Effector memory CD4-positive, alpha-beta T cell (primary cell): Measurements from ENCODE around the gene GATA1.
"Not testable (repeated sequence)": the region's sequence is repeated elsewhere in the genome, so short reads cannot be mapped to it uniquely, and the experiment has no call there.

Source experiments
- DNase-seq, 3 donors: peaks; one replicate each; pipeline ENCODE4 v3.0.0-alpha.2; 2020
- H3K27ac ChIP-seq: 2 replicates; pipeline ENCODE4 v1.7.0; 2013; ENCODE audit warnings: mild to moderate bottlenecking, low read length, moderate library complexity; ENCODE audit not compliant: insufficient read depth, poor library complexity, severe bottlenecking
- H3K27me3 ChIP-seq: replicated peaks from 2 replicates; pipeline ENCODE4 v1.7.0; 2013; ENCODE audit warnings: mild to moderate bottlenecking, low read length; ENCODE audit not compliant: insufficient read depth, control insufficient read depth, poor library complexity, severe bottlenecking
- H3K36me3 ChIP-seq: 2 replicates; pipeline ENCODE4 v1.7.0; 2013; ENCODE audit warnings: mild to moderate bottlenecking, low read length, moderate library complexity; ENCODE audit not compliant: control insufficient read depth, insufficient read depth
- H3K4me1 ChIP-seq: 2 replicates; pipeline ENCODE4 v1.7.0; 2013; ENCODE audit warnings: low read length, mild to moderate bottlenecking; ENCODE audit not compliant: control insufficient read depth, insufficient read depth, poor library complexity, severe bottlenecking
- H3K4me3 ChIP-seq: 2 replicates; pipeline ENCODE4 v1.7.0; 2013; ENCODE audit warnings: low read length, low read depth, mild to moderate bottlenecking; ENCODE audit not compliant: insufficient read depth, poor library complexity, severe bottlenecking
- H3K9me3 ChIP-seq: 2 replicates; pipeline ENCODE4 v1.7.0; 2013; ENCODE audit warnings: mild to moderate bottlenecking, low read length, moderate library complexity; ENCODE audit not compliant: control insufficient read depth

Gene GATA1

DNA sequence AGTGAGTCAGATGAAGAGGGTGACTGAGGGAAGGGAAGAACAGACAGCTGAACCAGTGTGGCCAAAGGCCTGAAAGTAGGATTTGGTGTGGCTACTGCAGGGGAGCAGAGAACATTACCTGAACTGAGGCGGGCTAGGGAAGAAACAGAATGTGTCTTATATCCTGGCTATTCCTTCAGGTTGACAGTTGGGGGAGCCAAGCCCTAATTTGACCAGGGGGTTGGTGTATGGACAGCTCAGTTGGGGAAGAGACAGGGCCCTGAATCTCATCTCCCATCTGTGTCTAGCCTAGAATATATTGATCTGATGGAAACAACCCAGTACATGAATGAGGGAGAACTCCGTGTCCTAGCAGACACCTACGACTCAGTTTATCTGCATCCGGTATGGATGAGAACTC, 19.7 kb downstream of the GATA1 start:
- no peaks in the 10 kb centered on the region for H3K9me3 ChIP-seq
- no peaks in the 10 kb centered on the region for H3K27me3 ChIP-seq
- no peaks in the 10 kb centered on the region for H3K36me3 ChIP-seq
- no peaks in the 10 kb centered on the region for H3K4me1 ChIP-seq
- H3K27ac ChIP-seq, result no peak overlapping the region
- H3K4me3 ChIP-seq, result no peak overlapping the region
- no peak for DNase-seq

DNA sequence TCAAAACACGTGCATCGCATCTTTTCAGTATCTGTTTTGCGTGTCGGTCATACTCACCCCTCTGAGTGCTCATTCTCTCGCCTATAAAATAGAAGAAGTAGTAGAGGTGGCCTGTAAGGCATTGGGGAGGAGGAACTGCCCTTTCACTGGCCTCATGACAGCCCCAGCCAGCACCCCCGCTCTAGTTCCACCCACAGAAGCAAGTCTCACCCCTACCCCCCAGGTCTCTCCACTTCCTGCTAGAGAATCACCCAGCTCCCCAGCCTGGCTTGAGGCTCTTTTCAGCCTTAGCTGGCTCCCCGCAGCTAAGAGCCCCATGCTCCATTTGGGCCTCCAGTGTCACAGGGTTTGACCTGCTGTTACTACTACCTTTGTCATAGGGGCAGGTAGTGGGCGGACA, 27.3 kb downstream of the GATA1 start:
- no peak overlapping the region for H3K4me3 ChIP-seq
- H3K36me3 ChIP-seq, result no peaks in the 10 kb centered on the region
- no peaks in the 10 kb centered on the region for H3K9me3 ChIP-seq
- DNase-seq, result no peak
- no peaks in the 10 kb centered on the region for H3K4me1 ChIP-seq
- H3K27me3 ChIP-seq, result no peaks in the 10 kb centered on the region
- H3K27ac ChIP-seq, result no peak overlapping the region

DNA sequence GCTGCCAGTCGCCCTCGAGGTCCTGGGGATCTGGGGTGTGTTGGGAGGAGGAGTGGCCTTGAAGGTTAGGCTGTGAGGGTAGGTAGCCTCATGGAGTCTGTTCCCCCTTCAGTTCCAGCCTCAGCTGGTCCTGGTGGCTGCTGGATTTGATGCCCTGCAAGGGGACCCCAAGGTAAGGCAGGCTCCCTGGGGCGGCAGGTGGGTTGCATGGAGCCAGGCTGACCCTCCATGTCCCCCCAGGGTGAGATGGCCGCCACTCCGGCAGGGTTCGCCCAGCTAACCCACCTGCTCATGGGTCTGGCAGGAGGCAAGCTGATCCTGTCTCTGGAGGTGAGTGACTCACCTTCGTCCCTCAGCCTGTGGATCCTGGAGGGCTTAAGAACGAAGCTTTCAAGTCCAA, 28.3 kb downstream of the GATA1 start:
- H3K27ac ChIP-seq, result no peak overlapping the region
- H3K4me3 ChIP-seq, result no peak overlapping the region
- no peaks in the 10 kb centered on the region for H3K4me1 ChIP-seq
- DNase-seq, result no peak
- H3K9me3 ChIP-seq, result no peaks in the 10 kb centered on the region
- no peaks in the 10 kb centered on the region for H3K27me3 ChIP-seq
- no peaks in the 10 kb centered on the region for H3K36me3 ChIP-seq

DNA sequence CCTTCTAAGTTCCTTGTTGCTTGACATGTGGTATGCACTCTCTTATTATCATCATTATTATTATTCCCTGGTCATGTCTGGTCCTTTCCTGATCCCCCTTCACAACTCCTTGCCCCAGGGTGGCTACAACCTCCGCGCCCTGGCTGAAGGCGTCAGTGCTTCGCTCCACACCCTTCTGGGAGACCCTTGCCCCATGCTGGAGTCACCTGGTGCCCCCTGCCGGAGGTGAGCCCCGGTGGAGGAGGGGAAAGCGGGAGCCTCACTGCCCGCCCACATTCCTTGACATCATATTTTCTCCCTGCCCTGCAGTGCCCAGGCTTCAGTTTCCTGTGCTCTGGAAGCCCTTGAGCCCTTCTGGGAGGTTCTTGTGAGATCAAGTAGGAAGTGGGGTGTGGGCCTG, 28.9 kb downstream of the GATA1 start:
- H3K4me3 ChIP-seq, result no peak overlapping the region

DNA sequence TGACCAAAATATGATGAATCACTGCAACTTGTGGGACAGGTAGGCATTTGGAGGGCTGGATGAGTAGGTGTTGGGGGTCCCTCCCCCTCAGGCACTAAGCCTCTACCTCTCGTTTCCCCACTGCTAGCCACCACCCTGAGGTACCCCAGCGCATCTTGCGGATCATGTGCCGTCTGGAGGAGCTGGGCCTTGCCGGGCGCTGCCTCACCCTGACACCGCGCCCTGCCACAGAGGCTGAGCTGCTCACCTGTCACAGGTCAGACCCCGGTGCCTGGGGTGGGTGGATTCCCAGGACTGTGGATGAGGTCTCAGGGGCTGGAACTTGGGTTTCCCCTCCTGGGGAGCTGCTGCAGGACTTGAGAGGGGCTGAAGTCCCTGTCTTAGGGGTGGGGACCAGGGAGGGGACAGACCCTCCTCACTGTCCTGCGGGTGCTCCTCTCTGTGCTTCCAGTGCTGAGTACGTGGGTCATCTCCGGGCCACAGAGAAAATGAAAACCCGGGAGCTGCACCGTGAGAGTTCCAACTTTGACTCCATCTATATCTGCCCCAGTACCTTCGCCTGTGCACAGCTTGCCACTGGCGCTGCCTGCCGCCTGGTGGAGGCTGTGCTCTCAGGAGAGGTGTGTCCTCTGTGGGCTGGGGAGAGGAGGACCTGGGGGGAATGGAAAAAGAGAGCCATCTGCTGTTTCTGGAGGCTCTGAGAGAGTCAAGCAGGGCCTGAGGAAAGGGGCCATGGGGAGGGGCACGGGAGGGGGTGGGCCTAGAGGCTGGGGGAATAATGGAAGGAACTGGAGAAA, 29.8 kb downstream of the GATA1 start:
- H3K27me3 ChIP-seq, result no peaks in the 10 kb centered on the region
- no peak for DNase-seq

More for the DNA sequence above, 28.9 kb downstream of the GATA1 start:
- H3K27me3 ChIP-seq, result no peaks in the 10 kb centered on the region
- H3K9me3 ChIP-seq, result no peaks in the 10 kb centered on the region
- H3K4me1 ChIP-seq, result no peaks in the 10 kb centered on the region
- H3K27ac ChIP-seq, result no peak overlapping the region
- no peak for DNase-seq
- H3K36me3 ChIP-seq, result no peaks in the 10 kb centered on the region

DNA sequence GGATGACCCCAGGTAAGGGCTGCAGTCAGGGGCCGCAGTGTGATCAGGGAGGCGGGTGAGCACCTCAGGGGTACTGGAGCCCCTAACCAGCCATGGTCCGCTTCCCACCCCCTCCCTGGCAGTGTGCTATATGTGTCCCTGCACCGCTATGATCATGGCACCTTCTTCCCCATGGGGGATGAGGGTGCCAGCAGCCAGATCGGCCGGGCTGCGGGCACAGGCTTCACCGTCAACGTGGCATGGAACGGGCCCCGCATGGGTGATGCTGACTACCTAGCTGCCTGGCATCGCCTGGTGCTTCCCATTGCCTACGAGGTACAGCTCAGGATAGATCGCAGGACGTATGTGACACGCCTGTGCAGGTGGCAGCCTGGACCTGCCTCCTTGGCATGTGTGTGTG, 31.7 kb downstream of the GATA1 start:
- Histone ChIP-seq H3K27ac (no peak overlapping the region), H3K36me3 (no peaks in the 10 kb centered on the region), H3K4me3 (no peak overlapping the region), H3K9me3 (no peaks in the 10 kb centered on the region), H3K27me3 (no peaks in the 10 kb centered on the region), H3K4me1 (no peaks in the 10 kb centered on the region)
- DNase-seq, result no peak

More for the DNA sequence above, 29.8 kb downstream of the GATA1 start:
- Histone ChIP-seq H3K4me3 (no peak overlapping the region), H3K4me1 (no peaks in the 10 kb centered on the region), H3K9me3 (no peaks in the 10 kb centered on the region), H3K36me3 (no peaks in the 10 kb centered on the region), H3K27ac (no peak overlapping the region)

DNA sequence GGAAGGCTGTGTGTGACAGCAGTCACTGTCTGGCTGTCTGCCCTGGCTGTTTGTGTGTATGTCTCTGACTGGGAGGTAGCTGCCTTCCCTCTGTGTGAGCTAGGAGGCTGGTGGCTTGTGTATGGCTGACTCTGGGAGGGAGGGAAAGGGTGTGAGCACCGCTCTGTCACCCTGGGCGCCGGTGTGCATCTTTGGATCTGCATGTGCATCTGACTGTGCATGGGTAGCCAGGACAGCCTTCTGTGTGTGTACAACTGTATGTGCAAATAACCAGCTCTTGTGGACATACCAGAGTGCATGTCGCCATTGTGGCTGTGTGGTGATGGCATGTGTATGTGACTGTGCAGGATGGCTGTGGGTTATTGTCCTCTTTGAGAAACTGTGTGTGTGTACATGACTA, 32.5 kb downstream of the GATA1 start:
- H3K4me1 ChIP-seq, result no peaks in the 10 kb centered on the region
- H3K27me3 ChIP-seq, result no peaks in the 10 kb centered on the region
- no peak overlapping the region for H3K4me3 ChIP-seq
- H3K27ac ChIP-seq, result no peak overlapping the region
- no peak for DNase-seq
- H3K9me3 ChIP-seq, result no peaks in the 10 kb centered on the region
- H3K36me3 ChIP-seq, result no peaks in the 10 kb centered on the region

DNA sequence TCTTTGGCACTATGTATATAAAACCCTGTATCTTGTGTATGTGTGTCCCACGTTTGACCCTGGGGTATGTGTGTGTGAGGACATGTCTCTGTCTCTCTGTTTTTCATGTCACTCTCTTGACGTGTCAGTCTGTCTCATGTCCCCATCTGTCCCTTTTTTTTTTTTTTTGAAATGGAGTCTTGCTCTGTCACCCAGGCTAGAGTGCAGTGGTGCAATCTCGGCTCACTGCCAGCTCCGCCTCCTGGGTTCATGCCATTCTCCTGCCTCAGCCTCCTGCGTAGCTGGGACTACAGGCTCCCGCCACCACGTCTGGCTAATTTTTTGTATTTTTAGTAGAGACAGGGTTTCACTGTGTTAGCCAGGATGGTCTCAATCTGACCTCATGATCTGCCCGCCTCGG, 33.0 kb downstream of the GATA1 start:
- H3K27me3 ChIP-seq, H3K4me3 ChIP-seq, H3K9me3 ChIP-seq, H3K27ac ChIP-seq, DNase-seq, H3K36me3 ChIP-seq, H3K4me1 ChIP-seq: not testable (repeated sequence)

DNA sequence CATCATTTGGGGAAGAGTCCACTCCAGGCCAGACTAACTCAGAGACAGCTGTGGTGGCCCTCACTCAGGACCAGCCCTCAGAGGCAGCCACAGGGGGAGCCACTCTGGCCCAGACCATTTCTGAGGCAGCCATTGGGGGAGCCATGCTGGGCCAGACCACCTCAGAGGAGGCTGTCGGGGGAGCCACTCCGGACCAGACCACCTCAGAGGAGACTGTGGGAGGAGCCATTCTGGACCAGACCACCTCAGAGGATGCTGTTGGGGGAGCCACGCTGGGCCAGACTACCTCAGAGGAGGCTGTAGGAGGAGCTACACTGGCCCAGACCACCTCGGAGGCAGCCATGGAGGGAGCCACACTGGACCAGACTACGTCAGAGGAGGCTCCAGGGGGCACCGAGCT, 36.7 kb downstream of the GATA1 start:
- no peaks in the 10 kb centered on the region for H3K27me3 ChIP-seq
- no peak overlapping the region for H3K27ac ChIP-seq
- H3K4me1 ChIP-seq, result no peaks in the 10 kb centered on the region
- H3K4me3 ChIP-seq, result no peak overlapping the region
- H3K36me3 ChIP-seq, result no peaks in the 10 kb centered on the region
- no peaks in the 10 kb centered on the region for H3K9me3 ChIP-seq
- no peak for DNase-seq

DNA sequence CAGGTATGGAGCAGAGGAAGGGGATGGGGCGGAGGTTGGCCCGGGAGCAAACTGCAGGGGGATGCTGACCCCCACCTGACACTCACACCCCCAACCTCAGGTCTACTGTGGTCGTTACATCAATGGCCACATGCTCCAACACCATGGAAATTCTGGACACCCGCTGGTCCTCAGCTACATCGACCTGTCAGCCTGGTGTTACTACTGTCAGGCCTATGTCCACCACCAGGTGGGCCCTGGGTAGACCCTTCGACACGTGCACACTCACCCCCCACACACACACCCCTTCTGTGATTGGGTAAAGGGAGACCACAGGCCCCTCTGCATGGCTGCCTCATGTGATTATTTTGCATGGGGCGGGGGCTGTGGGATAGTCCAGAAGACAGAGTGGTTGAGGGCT, 37.7 kb downstream of the GATA1 start:
- no peaks in the 10 kb centered on the region for H3K9me3 ChIP-seq
- H3K27ac ChIP-seq, result no peak overlapping the region
- no peak for DNase-seq
- H3K36me3 ChIP-seq, result no peaks in the 10 kb centered on the region
- H3K4me1 ChIP-seq, result no peaks in the 10 kb centered on the region
- H3K27me3 ChIP-seq, result no peaks in the 10 kb centered on the region
- no peak overlapping the region for H3K4me3 ChIP-seq
